Tibial nerve (tissue), 4 donors: ENCODE measurements around the gene NUCB1. TPM values are rescaled to one million over a fixed set of nuclear protein-coding genes. Genes with fewer than 3 reads are reported as not detected.
"Not testable (repeated sequence)": the region's sequence is repeated elsewhere in the genome, so short reads cannot be mapped to it uniquely, and the experiment has no call there.

Experiments
- DNase-seq, 2 donors: peaks; one replicate each; pipeline ENCODE4 v3.0.0-alpha.2; 2019; ENCODE audit warnings: low spot score in 2 of 2
- H3K27ac ChIP-seq, 4 donors: fragments of 200-600 bp; sonication (generic) in 3 of 4; one replicate each; pipeline ENCODE4 v1.5.1; 2017 to 2019; ENCODE audit warnings: mild to moderate bottlenecking in 1 of 4
- H3K27me3 ChIP-seq, 2 donors: fragments of 200-600 bp; sonication (generic) in 1 of 2; one replicate each; pipeline versions ENCODE4 v1.5.1 to v1.6.0; 2017 to 2019
- H3K36me3 ChIP-seq, 3 donors: fragments of 200-600 bp; sonication (generic); one replicate each; pipeline ENCODE4 v1.5.1; 2018 to 2019
- H3K4me1 ChIP-seq, 4 donors: fragments of 200-600 bp; sonication (generic) in 3 of 4; one replicate each; pipeline ENCODE4 v1.5.1; 2017 to 2019
- H3K4me3 ChIP-seq, 4 donors: fragments of 200-600 bp; sonication (generic) in 3 of 4; one replicate each; pipeline ENCODE4 v1.5.1; 2017 to 2019; ENCODE audit warnings: mild to moderate bottlenecking in 1 of 4, moderate library complexity in 1 of 4
- H3K9me3 ChIP-seq, 4 donors: fragments of 200-600 bp; sonication (generic) in 3 of 4; one replicate each; pipeline ENCODE4 v1.5.1; 2017 to 2019
- CTCF ChIP-seq, 5 experiments: fragments of 200-600 bp in 3 of 5; fragments of 450-650 bp in 2 of 5; sonication (generic) in 3 of 5; IDR thresholded peaks; one replicate each; pipeline ENCODE4 v1.5.1; 2016 to 2019; ENCODE audit warnings: antibody characterized with exemption in 5 of 5, mild to moderate bottlenecking in 3 of 5, moderate library complexity in 2 of 5
- EP300 ChIP-seq, 2 donors: sonication (generic); formaldehyde crosslinking; IDR thresholded peaks; one replicate each; pipeline ENCODE4 v1.6.1; 2017; ENCODE audit warnings: antibody characterized with exemption in 2 of 2, mild to moderate bottlenecking in 1 of 2
- POLR2A ChIP-seq, 2 donors: fragments of 450-650 bp; IDR thresholded peaks; one replicate each; pipeline ENCODE4 v1.6.1; 2017; ENCODE audit warnings: antibody characterized with exemption in 2 of 2, mild to moderate bottlenecking in 2 of 2, moderate library complexity in 2 of 2
- WGBS, 2 donors: methylation state at CpG; one replicate each; pipeline ENCODE4 v1.1.5; 2018; 5-methylcytosine and 5-hydroxymethylcytosine counted together
- total RNA-seq, 4 donors: library from RNA; depleted of rRNA; stranded (reverse); fragments of >200 nt; gene quantifications; one replicate each; pipeline ENCODE4 v1.1.0, GENCODE V29; 2016

Gene NUCB1
- total RNA-seq, 4 donors from 2014 or later = 220 to 352 (median 287) TPM

GRCh38 chr19:48918801-48919247 lies 18.7 kb downstream of the NUCB1 start:
- Histone ChIP-seq H3K36me3 (peaks cover 3 to 100% (median 17%) of the 10 kb centered on the region in 3 donors), H3K9me3 (no peaks in the 10 kb centered on the region), H3K4me1 (no peaks in the 10 kb centered on the region), H3K27me3 (no peaks in the 10 kb centered on the region), H3K27ac (no peak overlapping the region), H3K4me3 (no peak overlapping the region)
- TF ChIP-seq CTCF (IDR thresholded peaks at IDR 0.05) (no peak), POLR2A (IDR thresholded peaks at IDR 0.05) (no peak), EP300 (IDR thresholded peaks at IDR 0.05) (no peak)
- WGBS, 2 donors = 73 to 78% methylated on average over 18 of the region's 18 CpGs
- DNase-seq = no peak

GRCh38 chr19:48919271-48919670 lies 19.2 kb downstream of the NUCB1 start:
- peaks cover 3 to 100% (median 15%) of the 10 kb centered on the region in 3 donors for H3K36me3 ChIP-seq

DNA sequence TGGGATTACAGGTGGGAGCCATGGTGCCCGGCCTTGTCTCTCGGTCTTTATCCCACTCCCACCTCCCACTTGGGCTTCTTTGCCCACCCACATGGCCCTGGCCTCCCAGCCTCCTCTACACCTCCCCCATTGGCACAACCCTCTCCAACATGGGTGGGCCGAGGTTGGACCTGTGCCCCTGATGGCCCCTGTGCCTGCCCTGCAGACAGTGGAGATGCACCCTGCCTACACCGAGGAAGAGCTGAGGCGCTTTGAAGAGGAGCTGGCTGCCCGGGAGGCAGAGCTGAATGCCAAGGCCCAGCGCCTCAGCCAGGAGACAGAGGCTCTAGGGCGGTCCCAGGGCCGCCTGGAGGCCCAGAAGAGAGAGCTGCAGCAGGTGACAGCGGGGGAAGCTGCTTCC lies 20.8 kb downstream of the NUCB1 start:
- H3K9me3 ChIP-seq = no peaks in the 10 kb centered on the region
- WGBS, 2 donors = 64 to 78% methylated on average over 5 to 8 of the region's 10 CpGs
- no peak for TF ChIP-seq CTCF (IDR thresholded peaks at IDR 0.05)
- DNase-seq = no peak
- no peaks in the 10 kb centered on the region for H3K27me3 ChIP-seq
- H3K27ac ChIP-seq = no peak overlapping the region
- H3K4me3 ChIP-seq = no peak overlapping the region
- H3K4me1 ChIP-seq = no peaks in the 10 kb centered on the region
- H3K36me3 ChIP-seq = peaks cover 0 to 88% (median 12%) of the 10 kb centered on the region in 3 donors

More at GRCh38 chr19:48919271-48919670, 19.2 kb downstream of the NUCB1 start:
- H3K9me3 ChIP-seq, H3K4me1 ChIP-seq, H3K27ac ChIP-seq, H3K4me3 ChIP-seq, H3K27me3 ChIP-seq, DNase-seq: not testable (repeated sequence)
- WGBS, 2 donors = 93 to 97% methylated on average over 8 of the region's 8 CpGs

DNA sequence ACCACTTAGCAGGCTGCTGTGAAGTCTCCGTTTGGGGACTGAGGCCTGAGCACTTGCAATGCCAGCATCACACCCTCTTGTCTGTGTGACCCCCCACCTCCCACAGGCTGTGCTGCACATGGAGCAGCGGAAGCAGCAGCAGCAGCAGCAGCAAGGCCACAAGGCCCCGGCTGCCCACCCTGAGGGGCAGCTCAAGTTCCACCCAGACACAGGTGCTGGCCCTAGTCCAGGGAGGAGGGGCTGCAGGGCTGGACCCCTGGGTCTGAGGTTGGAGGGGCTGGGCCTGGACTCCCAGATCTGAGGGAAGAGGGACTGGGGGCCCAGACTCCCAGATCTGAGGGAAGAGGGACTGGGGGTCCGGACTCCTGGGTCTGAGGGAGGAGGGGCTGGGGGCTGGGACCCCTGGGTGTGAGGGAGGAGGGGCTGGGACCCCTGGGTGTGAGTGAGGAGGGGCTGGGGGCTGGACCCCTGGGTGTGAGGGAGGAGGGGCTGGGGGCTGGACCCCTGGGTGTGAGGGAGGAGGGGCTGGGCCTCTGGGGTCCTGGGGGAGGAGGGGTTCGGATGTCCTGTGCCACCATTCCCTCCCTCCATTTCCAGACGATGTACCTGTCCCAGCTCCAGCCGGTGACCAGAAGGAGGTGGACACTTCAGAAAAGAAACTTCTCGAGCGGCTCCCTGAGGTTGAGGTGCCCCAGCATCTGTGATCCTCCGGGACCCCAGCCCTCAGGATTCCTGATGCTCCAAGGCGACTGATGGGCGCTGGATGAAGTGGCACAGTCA lies 21.8 kb downstream of the NUCB1 start:
- H3K4me1 ChIP-seq = peaks cover 0 to 3% (median 1%) of the 10 kb centered on the region in 4 donors
- no peak overlapping the region for H3K27ac ChIP-seq
- TF ChIP-seq POLR2A (IDR thresholded peaks at IDR 0.05) (no peak), CTCF (IDR thresholded peaks at IDR 0.05) (no peak), EP300 (IDR thresholded peaks at IDR 0.05) (no peak)
- H3K36me3 ChIP-seq = peaks cover 0 to 78% (median 12%) of the 10 kb centered on the region in 3 donors
- no peaks in the 10 kb centered on the region for H3K9me3 ChIP-seq
- WGBS, 2 donors = 88 to 91% methylated on average over 10 to 12 of the region's 12 CpGs
- H3K4me3 ChIP-seq = no peak overlapping the region
- H3K27me3 ChIP-seq = no peaks in the 10 kb centered on the region
- DNase-seq = no peak

DNA sequence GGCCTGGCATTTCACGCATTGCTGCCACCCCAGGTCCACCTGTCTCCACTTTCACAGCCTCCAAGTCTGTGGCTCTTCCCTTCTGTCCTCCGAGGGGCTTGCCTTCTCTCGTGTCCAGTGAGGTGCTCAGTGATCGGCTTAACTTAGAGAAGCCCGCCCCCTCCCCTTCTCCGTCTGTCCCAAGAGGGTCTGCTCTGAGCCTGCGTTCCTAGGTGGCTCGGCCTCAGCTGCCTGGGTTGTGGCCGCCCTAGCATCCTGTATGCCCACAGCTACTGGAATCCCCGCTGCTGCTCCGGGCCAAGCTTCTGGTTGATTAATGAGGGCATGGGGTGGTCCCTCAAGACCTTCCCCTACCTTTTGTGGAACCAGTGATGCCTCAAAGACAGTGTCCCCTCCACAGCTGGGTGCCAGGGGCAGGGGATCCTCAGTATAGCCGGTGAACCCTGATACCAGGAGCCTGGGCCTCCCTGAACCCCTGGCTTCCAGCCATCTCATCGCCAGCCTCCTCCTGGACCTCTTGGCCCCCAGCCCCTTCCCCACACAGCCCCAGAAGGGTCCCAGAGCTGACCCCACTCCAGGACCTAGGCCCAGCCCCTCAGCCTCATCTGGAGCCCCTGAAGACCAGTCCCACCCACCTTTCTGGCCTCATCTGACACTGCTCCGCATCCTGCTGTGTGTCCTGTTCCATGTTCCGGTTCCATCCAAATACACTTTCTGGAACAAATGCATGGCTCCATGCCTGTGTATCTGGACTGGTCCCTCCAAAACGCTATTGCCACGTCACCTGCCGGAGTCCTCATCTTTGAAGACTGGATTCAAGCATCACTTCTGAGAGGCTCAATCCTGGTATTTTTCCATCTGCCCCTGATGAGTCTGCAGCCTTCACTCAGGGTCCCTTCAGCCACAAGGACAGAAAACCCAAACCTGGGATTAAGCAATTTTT lies 22.7 kb downstream of the NUCB1 start:
- H3K36me3 ChIP-seq = peaks cover 0 to 69% (median 12%) of the 10 kb centered on the region in 3 donors
- no peak overlapping the region for H3K4me3 ChIP-seq
- no peak for DNase-seq
- 83 to 85% methylated on average over 18 of the region's 18 CpGs for WGBS, 2 donors
- TF ChIP-seq POLR2A (IDR thresholded peaks at IDR 0.05) = no peak
- no peak for TF ChIP-seq CTCF (IDR thresholded peaks at IDR 0.05)
- no peak for TF ChIP-seq EP300 (IDR thresholded peaks at IDR 0.05)
- no peak overlapping the region for H3K27ac ChIP-seq
- H3K9me3 ChIP-seq = no peaks in the 10 kb centered on the region
- peaks cover 0 to 11% (median 4%) of the 10 kb centered on the region in 4 donors for H3K4me1 ChIP-seq
- no peaks in the 10 kb centered on the region for H3K27me3 ChIP-seq
